HG03196 (cell line): ENCODE data around the gene NDUFA7.
"Not testable (repeated sequence)": the region's sequence is repeated elsewhere in the genome, so short reads cannot be mapped to it uniquely, and the experiment has no call there.

ENCODE experiments used
- ATAC-seq: cut with Tn5 transposase; IDR thresholded peaks from one replicate; pipeline ENCODE4 v1.9.1; 2021; ENCODE audit not compliant: unreplicated experiment

NDUFA7 gene

GRCh38 chr19:8342316-8342683 is 21.1 kb upstream of the NDUFA7 start:
- ATAC-seq = no peak

GRCh38 chr19:8341504-8341903 is 20.3 kb upstream of the NDUFA7 start:
- ATAC-seq = not testable (repeated sequence)

GRCh38 chr19:8340341-8341096 is 19.3 kb upstream of the NDUFA7 start:
- ATAC-seq = no peak

GRCh38 chr19:8338835-8339234 is 17.7 kb upstream of the NDUFA7 start:
- ATAC-seq = no peak

GRCh38 chr19:8337728-8338127 is 16.6 kb upstream of the NDUFA7 start:
- no peak for ATAC-seq

GRCh38 chr19:8336660-8337059 is 15.5 kb upstream of the NDUFA7 start:
- ATAC-seq = no peak

GRCh38 chr19:8336072-8336569 is 14.9 kb upstream of the NDUFA7 start:
- no peak for ATAC-seq

- ATAC-seq = no peak
Measured at GRCh38 chr19:8335343-8336071, 14.3 kb upstream of the NDUFA7 start.

- ATAC-seq = no peak
Measured at GRCh38 chr19:8334458-8335342, 13.5 kb upstream of the NDUFA7 start.

- no peak for ATAC-seq
Measured at GRCh38 chr19:8333767-8334457, 12.7 kb upstream of the NDUFA7 start.

GRCh38 chr19:8332976-8333766 is 12.0 kb upstream of the NDUFA7 start:
- ATAC-seq = no peak

- ATAC-seq = no peak
Measured at GRCh38 chr19:8331263-8331845, 10.2 kb upstream of the NDUFA7 start.

- no peak for ATAC-seq
Measured at GRCh38 chr19:8329996-8330395, 8.8 kb upstream of the NDUFA7 start.

- ATAC-seq = no peak
Measured at GRCh38 chr19:8325454-8325853, 4.3 kb upstream of the NDUFA7 start.

- ATAC-seq = no peak
Measured at GRCh38 chr19:8324186-8325050, 3.2 kb upstream of the NDUFA7 start.

GRCh38 chr19:8323781-8324185 is 2.6 kb upstream of the NDUFA7 start:
- no peak for ATAC-seq

- ATAC-seq = no peak
Measured at GRCh38 chr19:8322638-8322997, 1.4 kb upstream of the NDUFA7 start.

- no peak for ATAC-seq
Measured at GRCh38 chr19:8321986-8322637, 937 bp upstream of the NDUFA7 start.
